Measurements from ENCODE around the gene NOL12.
A peak's percentile ranks its signal among the peaks of the same experiment; 100 is the strongest.

NOL12 gene

GRCh38 chr22:37674951-37675929 lies 10.9 kb upstream of the NOL12 start, which contains the start of gene LGALS1:
Gene LGALS1, plus strand, starts transcription at chr22:37675636. Its CDS starts 67 bp downstream, at chr22:37675703.
- CTCF ChIA-PET, result interaction anchor here (0.9 kb wide), 1 partner anchor 32 kb away, joined by 3 read pairs; no protein-coding TSS in a partner anchor
- H3K27ac ChIP-seq, result peak within 1 kb of the TSS; percentile 98

GRCh38 chr22:37675930-37676735 lies 10.0 kb upstream of the NOL12 start:
- ChIA-PET POLR2A (ENCODE audit: low non-redundant PET) (interaction anchor here (0.6 to 0.8 kb wide), 3 partner anchors 14 to 54 kb away, joined by 3 to 4 read pairs (median 3); partner anchors contain the start of gene PDXP), CTCF (no interaction called here)
- H3K27ac ChIP-seq, result peak overlapping the region; percentile 98
- no peak for DNase-seq (ENCODE audit: low spot score)
- no peak for TF ChIP-seq CTCF (conservative IDR thresholded peaks at IDR 0.05; ENCODE audit: low read depth)

More at GRCh38 chr22:37674951-37675929, 10.9 kb upstream of the NOL12 start, which contains the start of gene LGALS1:
- POLR2A ChIA-PET (ENCODE audit: low non-redundant PET), result interaction anchor here (0.7 to 0.8 kb wide), 2 partner anchors 13 to 17 kb away, joined by 3 read pairs; partner anchors contain the start of gene PDXP
- TF ChIP-seq CTCF (conservative IDR thresholded peaks at IDR 0.05; ENCODE audit: low read depth), result no peak
- DNase-seq (ENCODE audit: low spot score), result peak; percentile 92

GRCh38 chr22:37676736-37677492 lies 9.2 kb upstream of the NOL12 start:
- peak overlapping the region; percentile 98 for H3K27ac ChIP-seq
- ChIA-PET POLR2A (ENCODE audit: low non-redundant PET) (no interaction called here), CTCF (interaction anchor here (0.6 kb wide), 1 partner anchor 54 kb away, joined by 3 read pairs; no protein-coding TSS in a partner anchor)
- DNase-seq (ENCODE audit: low spot score), result peak; percentile 73
- TF ChIP-seq CTCF (conservative IDR thresholded peaks at IDR 0.05; ENCODE audit: low read depth), result no peak

- H3K27ac ChIP-seq, result peak overlapping the region; percentile 98
- no peak for TF ChIP-seq CTCF (conservative IDR thresholded peaks at IDR 0.05; ENCODE audit: low read depth)
- POLR2A ChIA-PET (ENCODE audit: low non-redundant PET), result no interaction called here
- CTCF ChIA-PET, result no interaction called here
- DNase-seq (ENCODE audit: low spot score), result no peak
Measured at GRCh38 chr22:37677493-37677974, 8.6 kb upstream of the NOL12 start.

- ChIA-PET CTCF (no interaction called here), POLR2A (ENCODE audit: low non-redundant PET) (no interaction called here)
- no peak for DNase-seq (ENCODE audit: low spot score)
- peak overlapping the region; percentile 98 for H3K27ac ChIP-seq
- TF ChIP-seq CTCF (conservative IDR thresholded peaks at IDR 0.05; ENCODE audit: low read depth), result no peak
Measured at GRCh38 chr22:37678372-37678771, 7.8 kb upstream of the NOL12 start.
